ENCODE measurements around the gene SLC2A8. TPM values are rescaled to one million over a fixed set of nuclear protein-coding genes. Genes with fewer than 3 reads are reported as not detected.
A peak's percentile ranks its signal among the peaks of the same experiment; 100 is the strongest.

The SLC2A8 gene
- total RNA-seq, 3 donors from 2014 or later (not counting 1 experiment from before 2014, with no cell fraction given): 21.1 to 30.6 (median 30.0) TPM

GRCh38 chr9:127417131-127418036 lies 20.4 kb downstream of the SLC2A8 start:
- peaks cover 13% of the 10 kb centered on the region for H3K4me1 ChIP-seq (ENCODE audit: control insufficient read depth, insufficient read depth, low read length)
- no peaks in the 10 kb centered on the region for H3K36me3 ChIP-seq (ENCODE audit: control insufficient read depth, insufficient read depth, low read length)
- H3K27ac ChIP-seq (ENCODE audit: low read length): no peak overlapping the region
- H3K4me3 ChIP-seq (ENCODE audit: low read length): no peak overlapping the region
- H3K9me3 ChIP-seq (ENCODE audit: control insufficient read depth, insufficient read depth, low read length): no peaks in the 10 kb centered on the region
- 95% methylated on average over 14 of the region's 15 CpGs for WGBS (ENCODE audit: insufficient coverage)
- no peak for TF ChIP-seq CTCF (IDR thresholded peaks at IDR 0.05)
- no peak for DNase-seq
- H3K4me3 Mint-ChIP-seq: no peak overlapping the region
- H3K27me3 Mint-ChIP-seq (ENCODE audit: low read depth in 2 of 2): peaks cover 0 to 3% of the 10 kb centered on the region in 2 donors
- H3K27me3 ChIP-seq (ENCODE audit: control insufficient read depth, insufficient read depth, low read length): no peaks in the 10 kb centered on the region
- H3K9me3 Mint-ChIP-seq: no peaks in the 10 kb centered on the region
- no peaks in the 10 kb centered on the region for H3K36me3 Mint-ChIP-seq
- peaks cover 4 to 20% of the 10 kb centered on the region in 2 donors for H3K4me1 Mint-ChIP-seq
- ATAC-seq: no peak
- peak overlapping the region in 1 of 2 donors; percentile 16 for H3K27ac Mint-ChIP-seq
- intact Hi-C loops (cut with micrococcal nuclease): no loop called here

- peaks cover 19% of the 10 kb centered on the region for H3K4me1 ChIP-seq (ENCODE audit: control insufficient read depth, insufficient read depth, low read length)
- intact Hi-C loops (cut with micrococcal nuclease): no loop called here
- Mint-ChIP-seq H3K4me1 (peaks cover 10 to 26% of the 10 kb centered on the region in 2 donors), H3K9me3 (no peaks in the 10 kb centered on the region), H3K27ac (peak overlapping the region in 1 of 2 donors; percentile 16), H3K36me3 (no peaks in the 10 kb centered on the region), H3K27me3 (ENCODE audit: low read depth in 2 of 2) (peaks cover 0 to 3% of the 10 kb centered on the region in 2 donors), H3K4me3 (no peak overlapping the region)
- H3K9me3 ChIP-seq (ENCODE audit: control insufficient read depth, insufficient read depth, low read length): no peaks in the 10 kb centered on the region
- 48% methylated on average over 12 of the region's 12 CpGs for WGBS (ENCODE audit: insufficient coverage)
- DNase-seq: peak; percentile 43 to 68
- H3K36me3 ChIP-seq (ENCODE audit: control insufficient read depth, insufficient read depth, low read length): no peaks in the 10 kb centered on the region
- ATAC-seq: peak; percentile 82 to 95 (median 91)
- H3K4me3 ChIP-seq (ENCODE audit: low read length): no peak overlapping the region
- H3K27me3 ChIP-seq (ENCODE audit: control insufficient read depth, insufficient read depth, low read length): no peaks in the 10 kb centered on the region
- no peak overlapping the region for H3K27ac ChIP-seq (ENCODE audit: low read length)
- peak; percentile 27 for TF ChIP-seq CTCF (IDR thresholded peaks at IDR 0.05)
Measured at GRCh38 chr9:127418037-127418471, 21.1 kb downstream of the SLC2A8 start.

GRCh38 chr9:127419348-127419747 lies 22.4 kb downstream of the SLC2A8 start:
- H3K4me1 Mint-ChIP-seq: peaks cover 23 to 39% of the 10 kb centered on the region in 2 donors
- H3K36me3 Mint-ChIP-seq: no peaks in the 10 kb centered on the region
- Histone ChIP-seq H3K4me3 (ENCODE audit: low read length) (peak overlapping the region; percentile 24), H3K36me3 (ENCODE audit: control insufficient read depth, insufficient read depth, low read length) (no peaks in the 10 kb centered on the region), H3K27ac (ENCODE audit: low read length) (peak overlapping the region; percentile 50), H3K4me1 (ENCODE audit: control insufficient read depth, insufficient read depth, low read length) (peaks cover 29% of the 10 kb centered on the region), H3K9me3 (ENCODE audit: control insufficient read depth, insufficient read depth, low read length) (no peaks in the 10 kb centered on the region), H3K27me3 (ENCODE audit: control insufficient read depth, insufficient read depth, low read length) (no peaks in the 10 kb centered on the region)
- TF ChIP-seq CTCF (IDR thresholded peaks at IDR 0.05): no peak
- DNase-seq: no peak
- WGBS (ENCODE audit: insufficient coverage): no CpG with 5 or more reads among the region's 6 CpGs
- intact Hi-C loops (cut with micrococcal nuclease): no loop called here
- no peaks in the 10 kb centered on the region for H3K9me3 Mint-ChIP-seq
- ATAC-seq: no peak
- H3K27ac Mint-ChIP-seq: no peak overlapping the region
- H3K4me3 Mint-ChIP-seq: no peak overlapping the region
- H3K27me3 Mint-ChIP-seq (ENCODE audit: low read depth in 2 of 2): peaks cover 0 to 2% of the 10 kb centered on the region in 2 donors
